Measurements from ENCODE around the gene RAPGEF5. TPM values are rescaled to one million over a fixed set of nuclear protein-coding genes. Genes with fewer than 3 reads are reported as not detected.

The RAPGEF5 gene
- total and polyA plus RNA-seq, 12 donors: 5.1 to 87.0 (median 26.0) TPM

- intact Hi-C loops (cut with DNase I): no loop called here
- DNase-seq: no peak
- Histone ChIP-seq H3K9me3 (replicated peaks in 1 of 3) (no peaks in the 10 kb centered on the region), H3K4me1 (replicated peaks in 1 of 2) (no peaks in the 10 kb centered on the region), H3K4me3 (no peak overlapping the region), H3K36me3 (replicated peaks in 1 of 2) (no peaks in the 10 kb centered on the region), H3K27ac (no peak overlapping the region), H3K27me3 (no peaks in the 10 kb centered on the region)
- WGBS, 4 donors: 68 to 73% (median 70%) methylated on average over 4 of the region's 4 CpGs
- TF ChIP-seq CTCF (IDR thresholded peaks at IDR 0.05) (no peak), POLR2A (IDR thresholded peaks at IDR 0.05) (no peak)
Observed at GRCh38 chr7:22267930-22268615, 88.9 kb downstream of the RAPGEF5 start.

GRCh38 chr7:22262538-22262937 lies 94.4 kb downstream of the RAPGEF5 start:
- intact Hi-C loops (cut with DNase I): no loop called here
- Histone ChIP-seq H3K9me3 (replicated peaks in 1 of 3) (no peaks in the 10 kb centered on the region), H3K4me3 (no peak overlapping the region), H3K27ac (no peak overlapping the region), H3K27me3 (no peaks in the 10 kb centered on the region), H3K4me1 (replicated peaks in 1 of 2) (no peaks in the 10 kb centered on the region), H3K36me3 (replicated peaks in 1 of 2) (no peaks in the 10 kb centered on the region)
- DNase-seq: no peak
- 88 to 91% (median 90%) methylated on average over 4 of the region's 4 CpGs for WGBS, 4 donors
- no peak for TF ChIP-seq POLR2A (IDR thresholded peaks at IDR 0.05)

GRCh38 chr7:22256541-22257096 lies 100.3 kb downstream of the RAPGEF5 start:
- intact Hi-C loops (cut with DNase I): no loop called here
- H3K27me3 ChIP-seq: no peaks in the 10 kb centered on the region
- H3K27ac ChIP-seq: no peak overlapping the region
- no peaks in the 10 kb centered on the region for H3K36me3 ChIP-seq (replicated peaks in 1 of 2)
- DNase-seq: no peak
- H3K9me3 ChIP-seq (replicated peaks in 1 of 3): no peaks in the 10 kb centered on the region
- no peaks in the 10 kb centered on the region for H3K4me1 ChIP-seq (replicated peaks in 1 of 2)
- H3K4me3 ChIP-seq: no peak overlapping the region
- TF ChIP-seq CTCF (IDR thresholded peaks at IDR 0.05) (peak in 2 of 6 experiments; percentile 22 to 29), POLR2A (IDR thresholded peaks at IDR 0.05) (no peak)
- WGBS, 4 donors: 50 to 60% (median 56%) methylated on average over 2 of the region's 2 CpGs

- Histone ChIP-seq H3K9me3 (replicated peaks in 1 of 3) (no peaks in the 10 kb centered on the region), H3K27me3 (no peaks in the 10 kb centered on the region), H3K4me3 (no peak overlapping the region), H3K4me1 (replicated peaks in 1 of 2) (no peaks in the 10 kb centered on the region), H3K36me3 (replicated peaks in 1 of 2) (no peaks in the 10 kb centered on the region), H3K27ac (no peak overlapping the region)
- no peak for TF ChIP-seq CTCF (IDR thresholded peaks at IDR 0.05)
- no peak for TF ChIP-seq POLR2A (IDR thresholded peaks at IDR 0.05)
- no peak for DNase-seq
- intact Hi-C loops (cut with DNase I): no loop called here
- 73 to 76% (median 74%) methylated on average over 1 of the region's 1 CpG for WGBS, 4 donors
Observed at GRCh38 chr7:22255834-22256233, 101.1 kb downstream of the RAPGEF5 start.

GRCh38 chr7:22255342-22255741 lies 101.6 kb downstream of the RAPGEF5 start:
- no peak for DNase-seq
- Histone ChIP-seq H3K4me1 (replicated peaks in 1 of 2) (no peaks in the 10 kb centered on the region), H3K9me3 (replicated peaks in 1 of 3) (no peaks in the 10 kb centered on the region), H3K27me3 (no peaks in the 10 kb centered on the region), H3K4me3 (no peak overlapping the region), H3K27ac (no peak overlapping the region), H3K36me3 (replicated peaks in 1 of 2) (no peaks in the 10 kb centered on the region)
- TF ChIP-seq CTCF (IDR thresholded peaks at IDR 0.05) (no peak), POLR2A (IDR thresholded peaks at IDR 0.05) (no peak)
- intact Hi-C loops (cut with DNase I): no loop called here
- WGBS, 4 donors: 94 to 100% (median 97%) methylated on average over 1 of the region's 1 CpG
